OCI-M2 (cell line): ENCODE measurements around the gene CHAD.

Source experiments
- DNase-seq: peaks from one replicate; lab custom pipeline; 2025; ENCODE audit not compliant: unreplicated experiment; lab: John Stamatoyannopoulos, UW

The CHAD gene

DNA sequence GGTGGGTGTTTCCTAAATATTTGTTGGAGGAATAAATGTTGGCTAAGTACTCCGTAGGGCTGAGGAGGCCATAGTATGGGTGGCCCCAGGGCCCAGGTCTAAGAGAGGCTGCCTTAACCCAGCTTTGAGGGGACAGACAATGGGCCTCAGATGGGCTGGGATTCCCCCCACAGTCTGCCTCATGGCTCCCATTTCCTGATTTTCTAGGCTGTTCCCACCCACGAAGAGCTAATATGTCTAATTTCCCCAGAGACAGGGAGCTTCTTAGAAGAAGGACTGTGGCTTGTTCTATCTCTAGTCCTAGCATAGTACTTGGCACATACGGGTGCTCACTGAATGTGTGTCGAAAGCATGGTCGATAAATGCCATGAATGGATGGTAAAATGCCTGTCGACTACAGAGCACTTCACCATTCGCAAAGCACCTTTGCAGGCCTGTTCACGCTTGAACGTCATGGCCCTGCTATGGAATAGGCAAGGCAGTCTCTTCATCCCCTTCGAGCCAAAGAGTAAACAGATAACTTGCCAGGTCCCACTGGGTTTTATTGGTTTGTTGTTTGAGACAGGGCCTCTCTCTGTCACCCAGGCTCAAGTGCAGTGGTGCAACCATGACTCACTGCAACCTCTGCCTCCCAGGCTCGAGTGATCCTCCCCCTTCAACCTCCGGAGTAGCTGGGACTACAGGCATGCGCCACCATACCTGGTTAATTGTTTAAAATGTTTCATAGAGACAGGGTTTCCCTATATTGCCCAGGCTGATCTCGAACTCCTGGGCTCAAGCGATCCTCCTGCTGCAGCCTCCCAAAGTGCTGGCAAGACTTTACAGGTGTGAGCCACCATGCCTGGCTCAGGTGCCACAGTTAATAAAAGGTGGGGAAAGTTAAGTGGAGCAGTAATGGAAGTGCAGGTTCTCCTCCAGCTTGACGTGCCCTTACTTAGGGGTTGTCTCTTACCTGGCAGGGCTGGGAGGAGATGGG is 9.7 kb downstream of the CHAD start:
- no peak for DNase-seq

DNA sequence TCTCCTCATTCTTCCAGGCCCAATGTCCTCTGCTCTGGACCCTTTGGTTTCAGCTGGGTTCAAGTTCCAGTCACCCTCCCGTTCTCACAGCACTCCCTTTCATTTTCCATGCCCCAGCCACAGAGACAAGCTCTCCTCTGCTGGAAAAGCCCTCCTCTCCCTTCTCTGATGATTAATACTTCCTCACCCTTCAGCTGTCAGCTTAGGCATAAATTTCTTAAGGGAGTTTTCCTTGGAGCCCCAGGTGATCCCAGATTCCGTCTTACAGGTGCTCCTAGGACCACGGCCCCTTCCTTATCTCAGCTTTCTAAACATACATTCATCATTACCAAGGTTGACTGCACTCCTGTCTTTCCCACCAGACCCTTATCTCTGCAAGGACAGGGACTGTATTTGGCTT is 10.4 kb downstream of the CHAD start:
- DNase-seq, result no peak

GRCh38 chr17:50457621-50458020 is 11.1 kb downstream of the CHAD start:
- no peak for DNase-seq

DNA sequence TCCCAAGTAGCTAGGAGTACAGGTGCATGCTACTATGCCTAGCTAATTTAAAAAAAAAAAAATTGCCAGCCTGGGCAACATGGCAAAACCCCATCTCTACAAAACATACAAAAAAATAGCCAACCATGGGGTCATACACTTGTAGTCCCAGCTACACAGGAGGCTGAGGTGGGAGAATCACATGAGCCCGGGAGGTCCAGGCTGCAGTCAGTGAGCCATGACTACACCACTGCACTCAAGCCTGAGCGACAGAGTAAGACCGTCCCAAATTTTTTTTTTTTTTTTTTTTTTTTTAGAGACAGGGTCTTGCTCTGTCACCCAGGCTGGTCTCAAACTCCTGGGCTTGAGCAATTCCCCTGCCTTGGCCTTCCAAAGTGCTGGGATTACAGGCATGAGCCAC is 14.8 kb downstream of the CHAD start:
- no peak for DNase-seq

GRCh38 chr17:50452630-50453300 is 15.9 kb downstream of the CHAD start:
- no peak for DNase-seq

DNA sequence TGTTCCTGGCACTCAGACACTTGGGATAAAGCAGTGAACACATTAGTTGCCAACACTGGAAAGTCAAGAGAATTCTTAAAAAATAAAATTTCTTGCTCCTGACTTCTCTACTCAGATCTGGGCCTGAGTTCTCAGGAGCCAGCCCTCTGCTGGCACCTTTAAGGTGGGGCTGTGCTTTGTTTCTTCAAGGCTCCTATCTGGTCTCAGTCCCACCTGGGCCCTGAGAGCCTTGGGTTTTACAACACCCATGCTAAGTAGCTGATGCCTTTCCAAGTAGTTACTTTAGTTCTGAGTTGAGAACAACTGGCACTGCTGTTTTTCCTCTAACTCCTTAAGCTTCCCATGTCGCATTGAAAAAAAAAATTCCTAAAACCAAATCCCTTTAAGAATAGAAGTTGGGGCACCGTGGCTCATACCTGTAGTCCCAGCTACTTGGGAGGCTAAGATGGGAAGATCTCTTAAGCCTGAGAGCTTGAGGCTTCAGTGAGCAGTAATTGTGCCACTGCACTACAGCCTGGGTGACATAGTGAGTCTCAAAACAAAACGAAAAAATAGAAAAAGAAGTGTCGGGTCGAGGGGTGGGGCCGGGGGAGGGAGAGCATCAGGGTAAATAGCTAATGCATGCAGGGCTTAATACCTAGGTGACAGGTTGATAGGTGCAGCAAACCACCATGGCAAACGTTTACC is 16.6 kb downstream of the CHAD start:
- DNase-seq, result no peak

GRCh38 chr17:50448643-50449042 is 20.0 kb downstream of the CHAD start:
- DNase-seq, result no peak

DNA sequence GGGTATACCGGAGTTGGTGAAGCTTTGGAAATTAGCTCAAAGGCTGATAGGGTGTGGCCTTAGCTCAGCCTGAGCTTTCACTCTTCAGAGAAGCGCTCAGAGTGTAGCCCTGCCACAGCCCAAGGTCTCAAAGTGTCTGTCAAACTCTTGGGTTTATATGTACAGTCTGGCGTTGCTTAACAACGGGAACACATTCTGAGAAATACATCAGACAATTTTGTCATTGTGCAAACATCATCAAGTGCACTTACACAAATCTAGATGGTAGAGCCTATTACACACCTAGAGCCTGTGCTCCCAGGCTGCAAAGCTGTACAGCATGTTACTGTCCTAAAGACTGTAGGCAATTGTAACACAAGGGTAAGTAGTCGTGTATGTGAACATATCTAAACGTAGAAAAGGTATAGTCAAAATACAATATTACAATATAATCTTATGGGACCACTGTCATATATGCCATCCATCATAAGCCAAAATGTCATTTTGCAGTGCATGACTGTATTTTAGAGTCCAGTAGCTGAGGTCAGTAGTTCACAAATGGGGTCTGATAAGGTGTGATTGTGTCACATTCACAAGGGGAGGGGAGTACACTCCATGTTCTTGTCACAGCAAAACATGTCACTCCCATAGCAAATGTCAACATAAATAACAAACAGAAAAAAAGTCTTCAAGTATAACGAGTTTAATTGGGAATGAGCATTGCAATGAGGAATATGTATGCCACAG is 20.6 kb downstream of the CHAD start:
- no peak for DNase-seq

DNA sequence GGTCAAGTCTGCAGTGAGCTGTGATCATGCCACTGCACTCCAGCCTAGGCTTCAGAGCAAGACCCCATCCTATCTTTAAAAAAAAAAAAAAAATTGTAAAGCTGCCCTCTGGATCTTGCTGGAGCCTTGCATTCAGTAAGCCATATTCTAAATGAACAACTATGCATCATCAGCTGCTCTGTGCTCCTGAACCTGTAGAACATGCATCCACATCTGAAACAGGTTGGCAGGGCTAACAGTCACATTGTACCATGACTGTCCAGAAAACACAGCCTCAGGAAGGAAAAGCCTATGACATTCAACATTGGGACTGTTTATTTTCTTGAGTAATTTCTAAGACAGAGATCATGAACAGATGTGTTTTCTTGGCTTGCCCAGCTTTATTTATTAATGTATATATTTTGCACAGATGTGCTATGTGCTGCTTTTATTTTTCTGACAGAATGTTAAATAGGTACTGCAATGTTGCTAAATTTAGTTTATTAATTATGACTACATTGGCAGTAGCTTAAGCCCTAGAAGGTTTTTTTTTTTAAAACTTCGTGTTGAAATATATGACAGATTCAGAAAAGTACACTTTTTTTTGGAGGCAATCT is 22.9 kb downstream of the CHAD start:
- no peak for DNase-seq

- DNase-seq, result no peak
These were observed 23.6 kb downstream of the CHAD start for GRCh38 chr17:50444841-50445715.

DNA sequence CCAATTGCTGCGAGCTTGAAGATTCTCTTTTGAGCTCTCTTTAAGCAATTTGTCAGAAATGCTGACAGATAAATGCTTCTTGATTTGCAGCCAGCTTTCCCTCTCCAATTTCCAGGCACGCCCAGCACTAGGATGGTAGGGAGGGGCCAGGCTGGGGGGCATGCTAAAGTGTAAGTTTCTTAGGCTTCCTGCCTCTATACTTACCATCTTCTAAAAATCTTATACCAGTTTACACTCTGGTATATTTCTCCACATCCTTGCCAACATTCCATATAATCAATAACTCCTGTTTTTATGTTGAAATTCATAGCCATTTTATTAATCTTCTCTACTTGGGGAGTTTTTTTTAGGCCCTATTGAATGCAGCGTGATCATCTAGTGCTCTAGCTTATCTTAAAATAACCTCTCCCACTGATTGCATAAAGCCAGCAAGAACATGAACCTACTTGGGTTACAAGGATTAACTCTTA is 25.1 kb downstream of the CHAD start:
- DNase-seq, result no peak

GRCh38 chr17:50440838-50441829 is 27.5 kb downstream of the CHAD start:
- no peak for DNase-seq

DNA sequence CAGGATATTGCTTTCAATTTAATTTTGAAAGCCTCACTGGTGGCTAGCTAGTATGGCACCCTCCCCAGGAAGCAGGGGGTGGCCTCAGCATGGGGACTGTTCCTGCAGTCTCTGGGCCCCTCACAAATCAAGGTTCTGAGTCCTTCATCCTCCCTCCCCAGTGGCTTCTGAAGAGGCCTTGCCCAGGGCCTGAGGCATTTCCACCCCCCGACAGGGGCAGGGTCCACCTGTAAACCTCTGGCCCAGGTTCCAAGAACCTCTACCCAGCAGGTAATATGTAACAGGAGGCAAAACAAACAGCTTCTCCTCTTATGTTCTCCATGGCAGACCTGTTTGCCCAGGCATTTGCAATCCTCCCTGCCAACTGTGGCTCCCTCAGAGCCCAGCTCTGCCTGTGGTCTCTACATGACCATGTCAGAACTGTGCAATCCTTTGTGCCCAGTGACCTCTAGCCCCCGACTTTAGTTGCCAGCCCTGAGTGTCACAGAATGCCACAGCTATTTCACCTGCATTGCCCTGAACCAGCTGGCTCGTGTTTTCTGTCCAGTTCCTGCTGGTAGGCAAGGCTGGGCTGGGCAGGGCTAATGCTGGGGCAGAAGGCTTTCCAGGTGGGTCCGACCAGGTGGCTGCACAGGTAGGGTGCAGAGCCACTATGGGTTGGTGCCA is 28.4 kb downstream of the CHAD start:
- DNase-seq, result no peak

GRCh38 chr17:50439008-50439407 is 29.7 kb downstream of the CHAD start:
- DNase-seq, result no peak

GRCh38 chr17:50437409-50437808 is 31.3 kb downstream of the CHAD start:
- no peak for DNase-seq

- no peak for DNase-seq
These were observed 36.4 kb downstream of the CHAD start for GRCh38 chr17:50432125-50432762.
